COLO668 (cell line): ENCODE measurements around the gene DAPP1.
"Not testable (repeated sequence)": the region's sequence is repeated elsewhere in the genome, so short reads cannot be mapped to it uniquely, and the experiment has no call there.

Experiments used
- DNase-seq: peaks from one replicate; lab custom pipeline; 2025; ENCODE audit not compliant: unreplicated experiment; lab: John Stamatoyannopoulos, UW

Gene DAPP1

DNA sequence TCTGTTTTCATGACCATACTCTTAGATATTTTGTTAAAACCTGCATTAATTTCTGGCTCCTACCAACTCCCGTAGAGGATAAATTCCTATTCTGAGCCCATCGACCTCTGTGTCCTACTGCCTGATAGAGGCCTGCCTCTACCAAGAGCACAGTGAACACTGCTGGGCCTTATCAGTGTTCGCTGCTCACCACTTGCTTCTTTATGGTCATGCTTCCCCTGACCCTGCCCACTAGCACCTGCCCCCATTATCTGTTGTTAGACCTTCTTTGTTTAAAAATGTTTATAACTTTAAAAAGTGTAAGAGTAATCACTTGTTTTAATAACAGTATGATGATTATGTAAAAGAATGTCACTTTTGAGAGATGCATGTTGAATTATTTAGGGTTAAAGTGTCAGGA lies 6.1 kb downstream of the DAPP1 start:
- DNase-seq = no peak

DNA sequence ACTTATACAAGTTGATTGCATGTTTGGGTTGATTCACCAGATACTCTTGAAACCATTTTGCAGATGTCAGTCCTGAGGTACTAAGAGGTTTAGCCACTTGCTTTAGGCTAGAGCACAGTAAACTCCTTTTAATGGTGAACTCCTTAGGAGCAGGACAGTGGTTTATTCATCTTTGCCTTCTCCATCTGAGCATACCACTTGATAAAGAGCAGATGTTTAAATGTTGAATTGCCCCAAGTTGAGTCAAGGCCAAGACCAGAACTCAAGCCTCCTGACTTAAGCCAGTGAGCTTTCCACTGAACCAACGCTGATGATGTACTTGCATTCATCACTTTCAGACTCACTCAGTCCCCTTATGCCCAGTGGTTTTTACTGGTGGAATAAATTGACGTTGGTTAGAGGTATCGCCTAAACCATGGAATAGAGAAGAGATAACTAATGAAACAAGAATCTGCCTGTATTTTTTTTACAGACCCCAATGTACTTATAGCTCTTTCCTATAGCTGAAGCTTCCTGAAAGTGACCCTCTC lies 7.5 kb downstream of the DAPP1 start:
- no peak for DNase-seq

DNA sequence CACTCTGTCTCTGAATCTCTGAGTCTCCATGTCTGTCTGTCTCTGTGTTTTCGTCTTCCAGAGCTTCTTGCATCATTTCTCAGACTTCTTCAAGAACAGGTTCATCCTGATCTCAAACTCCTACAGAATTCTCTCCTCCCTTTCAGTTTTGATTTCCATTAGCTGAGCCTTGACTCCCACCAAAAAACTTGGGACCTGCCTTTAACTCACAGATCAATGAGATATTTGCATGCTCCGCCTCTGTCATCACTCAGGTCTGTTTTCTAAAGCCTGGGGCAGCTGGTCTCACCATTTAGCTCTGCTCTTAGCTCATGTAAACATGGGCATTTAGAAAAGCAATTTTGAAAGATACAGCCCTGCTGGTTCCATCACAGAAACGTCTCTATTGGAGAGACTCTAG lies 8.6 kb downstream of the DAPP1 start:
- no peak for DNase-seq

DNA sequence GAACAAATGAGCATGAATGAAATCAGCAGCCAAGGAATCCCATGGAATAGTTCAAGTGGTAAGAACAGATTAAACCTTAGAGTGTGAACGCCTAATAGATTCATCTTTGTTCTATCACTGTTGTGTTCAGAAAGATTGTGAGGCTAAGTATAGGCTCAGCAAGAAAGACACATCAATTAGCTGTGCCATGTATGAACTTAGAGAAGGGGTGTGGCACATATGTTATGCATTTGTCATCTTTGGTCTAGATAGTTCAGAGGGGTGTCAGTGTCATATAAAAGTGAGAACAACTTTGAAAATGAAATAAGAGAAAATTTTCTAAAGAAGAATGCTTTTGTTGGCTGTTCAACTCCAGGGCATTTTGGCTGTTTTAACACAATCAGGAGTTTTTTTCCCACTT lies 9.4 kb downstream of the DAPP1 start:
- no peak for DNase-seq

DNA sequence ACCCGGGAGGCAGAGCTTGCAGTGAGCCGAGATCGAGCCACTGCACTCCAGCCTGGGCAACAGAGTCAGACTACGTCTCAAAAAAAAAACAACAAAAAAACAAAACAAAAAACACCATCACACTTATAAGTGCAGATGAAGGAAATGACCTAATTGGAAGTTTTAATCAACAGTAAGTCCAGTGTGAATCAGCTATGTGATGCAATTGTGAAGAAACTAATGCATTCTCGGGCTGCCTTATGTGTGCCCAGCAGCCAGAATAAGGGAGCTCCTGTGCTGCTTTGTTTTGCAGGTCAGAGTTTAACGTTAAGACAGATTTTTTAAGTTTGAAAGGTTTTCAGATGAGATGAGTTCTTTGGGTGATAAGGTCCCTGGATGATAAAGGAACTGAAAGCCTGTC lies 10.8 kb downstream of the DAPP1 start:
- DNase-seq = no peak

DNA sequence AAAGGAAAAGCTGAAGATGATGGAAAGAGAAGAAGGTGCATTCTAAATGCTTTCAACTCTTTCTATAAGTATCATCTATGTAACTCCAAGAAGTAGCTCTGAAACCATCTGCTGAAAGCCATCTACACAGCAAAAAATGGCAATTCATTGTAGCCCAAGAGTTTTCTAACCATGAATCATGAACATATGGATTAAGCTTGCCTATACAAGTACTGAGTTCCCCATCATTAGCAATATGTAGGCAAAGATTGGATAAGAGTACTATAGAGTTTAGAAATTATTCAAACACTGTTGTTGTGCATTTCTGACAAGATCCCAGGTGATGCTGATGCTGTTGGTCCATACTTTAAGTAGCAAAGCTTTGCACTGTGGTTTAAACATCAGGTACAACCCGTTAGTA lies 11.2 kb downstream of the DAPP1 start:
- DNase-seq = no peak

DNA sequence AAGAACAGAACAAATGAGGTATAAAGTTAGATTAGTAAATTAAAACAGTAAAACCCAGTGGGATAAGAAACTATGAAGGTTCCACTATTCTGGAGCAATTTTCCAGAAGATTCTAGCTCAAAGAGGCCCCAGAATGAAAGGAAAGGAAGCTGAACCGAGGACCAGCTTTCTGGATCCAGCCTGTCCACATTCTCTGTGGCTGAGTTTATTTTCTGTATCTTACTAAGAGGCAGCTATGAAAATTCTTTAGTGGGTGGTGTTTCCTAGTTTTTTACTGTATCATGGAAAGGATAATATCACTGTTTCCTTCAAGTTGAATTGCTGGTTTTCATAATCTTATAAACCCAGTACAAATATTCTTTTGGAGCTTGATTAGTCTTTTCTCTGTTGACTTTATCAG lies 11.8 kb downstream of the DAPP1 start:
- DNase-seq = no peak

DNA sequence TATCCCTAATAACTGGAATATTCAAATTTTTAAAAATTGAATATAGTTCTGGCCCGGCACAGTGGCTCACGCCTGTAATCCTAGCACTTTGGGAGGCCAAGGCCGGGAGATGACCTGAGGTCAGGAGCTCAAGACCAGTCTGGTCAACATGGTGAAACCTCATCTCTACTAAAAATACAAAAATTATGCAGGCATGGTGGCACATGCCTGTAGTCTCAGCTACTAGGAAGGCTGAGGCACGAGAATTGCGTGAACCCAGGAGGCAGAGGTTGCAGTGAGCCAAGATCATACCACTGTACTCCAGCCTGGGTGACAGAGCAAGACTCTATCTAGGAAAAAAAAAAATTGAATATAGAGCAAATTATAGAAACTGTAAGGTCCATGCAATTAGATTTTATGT lies 13.4 kb downstream of the DAPP1 start:
- not testable (repeated sequence) for DNase-seq

DNA sequence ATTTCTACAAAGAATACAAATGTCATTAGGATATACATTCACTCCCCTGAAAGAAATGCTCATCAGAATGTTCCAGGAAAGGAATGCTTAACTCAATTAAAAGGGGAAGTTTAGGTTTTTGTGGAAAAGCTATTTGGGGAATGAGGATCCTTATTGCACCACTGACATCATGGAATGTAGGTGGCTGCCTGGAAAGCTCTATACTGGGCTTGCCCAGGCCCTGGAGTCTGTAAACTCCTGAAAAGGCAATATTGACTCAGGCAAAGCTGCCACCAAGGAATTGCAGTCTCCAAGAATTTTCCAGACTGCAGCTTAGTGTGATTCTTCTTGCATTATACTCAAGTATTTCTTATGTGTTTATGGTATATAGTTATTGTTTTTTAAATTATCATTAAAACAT lies 15.7 kb downstream of the DAPP1 start:
- no peak for DNase-seq

DNA sequence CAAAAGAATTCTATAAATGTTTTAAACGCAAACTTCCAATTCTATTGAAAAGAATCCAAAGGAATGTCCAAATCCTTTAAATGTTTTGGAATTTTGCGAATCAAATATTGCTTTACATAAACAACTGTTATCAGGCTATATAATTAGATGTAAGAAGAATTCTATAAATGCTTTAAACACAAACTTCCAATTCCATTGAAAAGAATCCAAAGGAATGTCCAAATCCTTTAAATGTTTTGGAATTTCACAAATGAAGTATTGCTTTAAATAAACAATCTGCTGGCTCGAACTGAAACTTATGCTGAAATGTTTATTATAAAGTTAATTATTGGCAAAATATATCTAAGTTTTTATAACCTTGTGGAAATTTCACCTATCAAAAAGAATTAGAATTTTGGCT lies 16.1 kb downstream of the DAPP1 start:
- no peak for DNase-seq

DNA sequence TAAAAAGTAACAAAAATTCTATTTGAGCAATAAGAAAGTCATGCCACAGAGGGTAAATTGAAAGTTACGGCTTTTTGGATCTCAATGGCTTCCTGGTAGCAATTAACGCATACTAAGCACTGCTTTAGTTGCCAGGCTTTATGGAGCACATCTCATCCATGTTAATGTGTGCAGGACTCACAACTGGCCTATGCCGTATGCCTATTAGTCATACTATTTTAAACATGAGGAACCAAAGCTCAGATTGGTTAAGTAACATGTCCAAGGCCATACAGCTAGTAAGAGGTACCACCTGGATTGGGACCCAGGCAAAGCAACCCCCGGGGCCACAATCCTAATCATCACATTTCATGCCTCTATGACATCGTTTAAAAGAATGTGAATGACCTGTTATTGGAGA lies 17.1 kb downstream of the DAPP1 start:
- no peak for DNase-seq

DNA sequence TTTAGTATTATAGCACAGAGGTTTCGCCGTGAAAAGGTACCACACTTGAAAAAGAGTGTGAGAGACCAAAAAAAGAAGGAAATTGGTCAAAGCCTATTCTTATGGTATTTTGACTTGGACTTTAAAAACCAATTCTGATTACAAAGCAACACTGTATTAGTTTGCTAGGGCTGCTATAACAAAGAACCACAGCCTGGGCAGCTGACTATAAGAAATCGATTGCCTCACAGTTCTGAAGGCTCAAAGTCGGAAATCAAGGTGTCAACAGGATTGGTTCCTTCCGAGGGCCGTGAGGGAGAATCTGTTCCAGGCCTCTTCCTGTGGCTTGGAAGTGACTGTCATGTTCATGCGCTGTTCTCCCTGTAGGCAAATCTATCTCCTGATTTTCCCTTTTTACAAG lies 17.9 kb downstream of the DAPP1 start:
- DNase-seq = no peak

DNA sequence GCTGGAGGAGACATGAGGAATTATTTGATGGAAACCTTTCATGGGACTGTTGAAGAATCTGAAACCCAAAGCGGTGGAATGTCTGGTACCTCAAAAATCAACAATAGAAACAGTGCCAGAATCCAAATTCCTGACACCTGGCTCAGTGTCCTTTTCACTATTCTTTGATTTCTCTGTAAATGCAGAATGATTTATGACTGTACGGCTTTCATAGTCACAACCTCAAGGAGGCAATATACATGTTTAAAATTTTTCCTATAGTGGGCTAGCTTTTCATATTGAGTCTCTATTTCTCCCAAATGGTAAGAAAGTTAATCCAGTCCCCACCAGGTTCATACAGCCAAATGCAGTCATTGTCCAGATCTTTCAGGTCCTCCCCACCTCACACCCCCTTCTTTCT lies 19.3 kb downstream of the DAPP1 start:
- no peak for DNase-seq

DNA sequence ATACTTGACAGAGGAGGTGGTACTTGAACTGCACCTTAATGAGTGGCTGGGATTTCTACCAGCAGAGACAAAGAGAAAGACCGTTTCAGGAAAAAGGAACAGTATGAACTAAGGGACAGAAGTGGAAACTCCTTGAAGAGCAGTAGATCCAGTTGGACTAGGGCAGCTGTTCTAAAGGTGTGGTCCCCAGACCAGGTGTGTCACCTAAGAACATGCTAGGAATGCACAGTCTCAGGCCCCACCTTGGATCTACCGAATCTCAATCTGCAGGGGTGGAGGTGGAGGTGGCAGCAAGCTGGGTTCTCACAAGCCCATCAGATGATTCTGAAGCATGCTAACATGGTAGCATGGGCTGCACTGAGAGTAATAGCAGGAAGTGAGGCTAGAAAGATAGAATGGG lies 22.3 kb downstream of the DAPP1 start:
- no peak for DNase-seq

DNA sequence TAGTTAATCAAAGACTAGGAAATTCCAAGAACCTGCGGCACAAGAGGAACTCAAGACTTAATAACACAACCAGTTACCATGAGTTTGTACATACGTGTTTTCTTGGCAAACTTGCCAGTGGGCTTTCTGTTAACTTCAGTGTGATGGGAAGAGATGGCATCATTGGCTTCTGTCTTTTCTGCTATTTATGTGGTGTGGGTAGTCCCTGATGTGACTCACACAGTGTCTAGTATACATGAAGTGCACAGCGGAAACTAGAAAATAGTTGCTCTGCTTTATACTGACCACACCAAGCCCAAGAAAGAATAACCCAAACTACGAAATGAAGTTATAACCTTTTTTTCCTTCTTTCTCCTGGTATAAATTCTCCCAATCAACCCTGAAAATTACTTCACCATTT lies 24.5 kb downstream of the DAPP1 start:
- no peak for DNase-seq

DNA sequence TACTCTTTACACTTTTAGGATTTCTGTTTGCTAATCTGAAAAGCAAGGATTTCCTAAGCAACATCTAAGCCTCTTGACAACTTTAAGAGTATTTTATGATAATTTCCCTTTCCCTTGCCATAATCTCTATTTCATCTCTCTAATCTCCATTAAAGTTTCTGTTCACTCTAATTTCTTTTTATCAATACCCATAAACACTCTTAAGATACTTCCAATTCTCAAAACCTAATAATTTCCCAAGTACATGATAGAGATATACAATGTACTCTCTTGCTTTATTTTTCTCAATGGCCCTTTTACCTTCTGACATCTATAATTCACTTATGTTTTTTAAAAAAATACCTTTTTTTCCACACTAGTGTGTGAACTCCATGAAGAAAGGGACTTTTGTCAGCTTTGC lies 26.8 kb downstream of the DAPP1 start:
- DNase-seq = no peak

DNA sequence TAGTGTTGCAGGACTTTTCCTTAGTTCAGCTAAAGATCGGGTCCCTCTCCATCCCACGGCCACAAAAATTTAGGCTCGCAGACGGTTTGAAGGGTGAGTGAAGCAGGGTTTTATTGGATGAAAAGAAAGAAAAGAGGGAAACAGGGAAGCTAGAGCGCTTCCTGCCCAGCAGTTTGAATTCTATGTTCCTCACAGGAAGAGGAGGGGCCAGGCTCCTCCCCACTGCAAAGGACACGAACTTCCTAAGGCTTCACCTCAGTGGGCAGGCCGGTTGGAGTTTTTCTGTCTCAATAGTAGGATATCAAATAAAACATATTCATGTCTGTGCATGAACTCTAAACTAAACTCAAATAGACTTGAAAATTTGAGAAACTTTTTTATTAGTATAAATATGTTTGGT lies 27.4 kb downstream of the DAPP1 start:
- no peak for DNase-seq

DNA sequence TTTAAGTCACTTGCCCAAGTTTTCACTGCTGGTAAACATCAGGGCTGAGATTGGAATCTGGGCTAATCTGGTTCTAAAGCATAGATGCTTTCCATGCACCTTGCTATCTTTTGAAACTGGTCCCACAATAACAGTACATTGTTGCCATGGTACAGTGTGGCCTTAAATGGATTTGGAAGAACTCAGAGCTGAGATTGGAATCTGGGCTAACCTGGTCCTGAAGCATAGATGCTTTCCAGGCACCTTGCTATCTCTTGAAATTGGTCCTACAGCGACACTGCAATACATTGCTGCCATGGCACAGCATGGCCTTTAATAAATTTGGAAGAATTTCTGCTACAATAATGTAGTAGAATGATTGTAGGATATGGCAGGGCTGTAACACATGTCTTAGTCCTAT lies 28.6 kb downstream of the DAPP1 start:
- DNase-seq = no peak

DNA sequence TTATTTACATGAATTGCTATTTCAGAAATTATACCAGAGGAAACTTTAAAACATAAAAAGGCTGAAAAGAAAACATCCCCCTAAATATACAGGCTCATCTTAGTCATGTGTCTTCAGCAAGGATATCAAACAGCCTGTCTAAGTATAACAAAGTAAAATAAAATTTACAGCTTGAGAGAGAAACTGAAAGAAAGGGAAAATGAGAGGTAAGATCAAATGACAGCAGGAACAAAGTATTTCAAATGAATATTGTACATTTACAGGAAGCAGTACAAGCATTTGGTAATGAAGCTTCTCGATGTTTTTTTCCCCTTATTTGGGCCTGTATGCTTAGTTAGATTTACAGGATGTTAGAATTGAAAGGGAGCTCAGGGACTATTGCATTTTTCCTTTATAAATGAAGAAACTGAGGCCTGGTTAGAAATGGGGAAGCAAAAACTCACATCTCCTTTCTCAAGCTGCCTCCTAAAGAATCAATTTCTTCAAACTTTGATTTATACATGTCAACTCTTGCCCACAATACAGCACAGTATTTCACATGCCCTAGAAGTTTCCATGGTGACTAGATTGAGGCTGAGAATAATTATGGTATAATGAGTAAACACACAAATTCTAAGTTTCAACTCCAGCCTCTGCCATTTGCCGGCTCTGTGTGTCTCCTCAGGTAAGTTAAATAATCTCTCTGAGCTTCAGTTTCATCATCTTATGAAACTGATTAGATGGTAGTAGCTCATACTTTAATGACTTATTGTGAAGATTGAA lies 29.3 kb downstream of the DAPP1 start:
- DNase-seq = no peak

DNA sequence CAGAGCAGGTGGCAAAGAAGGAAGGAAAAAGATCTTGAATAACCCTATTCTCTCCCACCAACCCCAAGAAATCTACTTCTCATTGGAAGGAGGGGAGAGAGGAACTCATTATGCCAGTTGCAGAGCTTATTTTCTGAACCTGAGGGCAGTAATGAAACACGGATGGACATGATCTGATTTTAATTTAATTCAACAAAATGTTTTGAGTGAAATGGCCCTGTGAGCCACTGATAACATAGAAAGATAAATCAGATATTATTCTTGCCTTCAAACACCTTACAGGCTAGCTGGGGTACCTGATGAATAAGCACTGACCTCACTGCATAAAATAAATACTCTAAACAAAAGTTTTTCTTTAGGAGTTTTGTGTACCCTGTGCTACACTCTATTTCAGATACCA lies 30.3 kb downstream of the DAPP1 start:
- DNase-seq = no peak

DNA sequence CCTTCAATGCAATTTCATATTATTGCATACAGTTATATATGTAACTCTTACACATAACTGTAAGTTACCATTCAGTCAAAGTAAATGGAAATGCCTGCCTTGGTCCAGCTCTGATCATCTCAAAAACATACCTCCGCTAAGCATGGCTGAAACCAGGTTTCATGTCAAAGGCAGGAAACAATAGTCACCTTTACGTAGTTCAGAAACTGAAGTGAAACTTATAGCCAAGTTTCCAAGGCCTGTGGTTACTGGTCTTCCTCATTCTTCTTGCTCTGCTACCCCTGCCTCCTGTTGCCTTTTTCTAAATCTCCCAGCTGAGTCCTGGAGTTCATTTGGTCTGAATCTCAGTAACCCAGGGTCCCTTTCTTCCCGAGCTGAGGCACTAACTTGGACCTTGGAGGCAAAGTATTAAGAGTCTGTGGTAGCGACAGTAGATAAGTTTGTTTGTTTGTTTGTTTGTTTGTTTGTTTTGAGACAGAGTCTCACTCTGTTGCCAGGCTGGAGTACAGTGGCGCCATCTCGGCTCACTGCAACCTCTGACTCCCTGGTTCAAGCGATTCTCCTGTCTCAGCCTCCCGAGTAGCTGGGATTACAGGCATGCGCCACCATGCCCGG lies 30.8 kb downstream of the DAPP1 start:
- no peak for DNase-seq

DNA sequence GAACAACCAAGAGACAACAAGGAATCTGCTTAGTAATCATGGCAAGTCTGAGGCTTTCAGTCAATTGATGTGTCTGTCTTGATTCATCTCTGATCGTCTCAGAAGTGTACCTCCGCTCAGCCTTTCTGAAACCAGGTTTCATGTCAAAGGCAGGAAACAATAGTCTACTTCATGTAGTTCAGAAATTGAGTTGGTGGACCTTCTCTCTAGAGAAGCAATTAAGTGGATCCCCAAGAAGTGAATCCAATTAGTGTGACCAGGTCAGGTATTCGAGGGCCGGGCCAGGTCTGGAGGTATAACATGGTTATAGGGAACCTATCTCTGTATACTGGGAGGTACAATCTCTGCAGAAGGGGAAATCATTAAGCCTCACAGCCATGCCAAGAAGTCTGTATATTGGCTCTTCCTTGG lies 32.0 kb downstream of the DAPP1 start:
- DNase-seq = no peak

DNA sequence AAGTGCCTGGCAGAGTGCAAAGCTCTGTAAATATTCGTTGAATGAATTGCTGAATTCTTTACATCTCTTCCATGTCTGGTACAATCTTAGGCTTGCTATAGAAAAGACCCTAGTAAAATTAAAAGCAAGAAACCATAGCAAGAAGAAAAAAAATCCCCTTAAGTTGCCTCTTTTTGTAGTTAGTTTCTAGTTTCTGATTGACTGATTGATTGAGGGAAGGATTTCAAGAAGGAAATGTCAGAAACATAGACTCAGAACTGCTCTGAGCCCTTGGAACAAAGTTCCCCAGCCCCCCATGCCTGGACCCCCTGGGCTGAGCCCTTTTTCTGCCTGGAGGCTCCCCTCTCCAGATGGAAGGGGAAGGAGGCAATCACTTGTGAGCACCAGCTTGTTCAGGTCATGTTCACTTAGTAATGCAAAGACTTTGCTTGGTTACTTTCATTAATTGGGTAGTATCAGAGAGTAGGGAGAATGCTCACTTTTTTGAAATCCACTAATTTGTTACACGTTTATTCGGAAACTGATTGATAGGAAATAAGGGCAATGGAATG lies 35.6 kb downstream of the DAPP1 start:
- no peak for DNase-seq
